ENCODE results near the gene DCAF11.

The DCAF11 gene

DNA sequence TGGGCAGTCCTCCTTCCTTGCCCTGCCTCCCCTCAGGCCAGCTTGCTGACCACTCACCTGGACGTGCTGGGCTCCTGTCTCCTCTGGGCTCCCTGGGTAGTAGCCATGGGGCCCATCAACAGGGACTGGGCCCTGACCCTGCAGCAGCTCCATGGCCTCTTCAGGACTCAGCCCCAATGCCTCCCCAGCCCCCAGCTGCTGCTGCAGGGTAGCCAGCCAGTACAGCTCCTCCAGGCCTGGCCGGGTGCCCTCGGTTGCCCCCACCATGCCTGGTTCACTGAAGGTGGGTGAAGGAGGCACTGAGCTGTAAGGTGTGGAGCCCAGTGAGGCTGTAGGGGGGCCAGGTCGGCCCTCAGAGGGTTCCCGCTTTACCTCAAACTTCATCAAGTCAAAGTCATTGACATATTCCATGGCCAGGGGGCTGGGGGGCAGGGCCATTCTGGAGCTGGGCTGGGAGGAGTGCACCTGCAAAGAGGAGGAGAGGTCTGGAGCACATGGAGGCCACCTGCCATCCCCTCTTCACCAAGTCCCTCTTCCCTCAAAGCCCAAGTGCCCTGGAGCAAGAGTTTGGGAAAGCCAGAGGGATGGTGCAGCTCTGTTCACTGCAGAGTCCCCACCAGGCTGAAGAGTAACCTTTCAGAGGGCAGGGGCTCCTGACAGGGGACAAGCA is 32.0 kb upstream of the DCAF11 start:
- H4K20me1 ChIP-seq (ENCODE audit: insufficient read depth, low read length) = no peaks in the 10 kb centered on the region
- no peak overlapping the region for H2AFZ ChIP-seq (ENCODE audit: low read length)
- no peaks in the 10 kb centered on the region for H3K9me2 ChIP-seq (ENCODE audit: low read depth, low read length)
- TF ChIP-seq, protein P1, sequence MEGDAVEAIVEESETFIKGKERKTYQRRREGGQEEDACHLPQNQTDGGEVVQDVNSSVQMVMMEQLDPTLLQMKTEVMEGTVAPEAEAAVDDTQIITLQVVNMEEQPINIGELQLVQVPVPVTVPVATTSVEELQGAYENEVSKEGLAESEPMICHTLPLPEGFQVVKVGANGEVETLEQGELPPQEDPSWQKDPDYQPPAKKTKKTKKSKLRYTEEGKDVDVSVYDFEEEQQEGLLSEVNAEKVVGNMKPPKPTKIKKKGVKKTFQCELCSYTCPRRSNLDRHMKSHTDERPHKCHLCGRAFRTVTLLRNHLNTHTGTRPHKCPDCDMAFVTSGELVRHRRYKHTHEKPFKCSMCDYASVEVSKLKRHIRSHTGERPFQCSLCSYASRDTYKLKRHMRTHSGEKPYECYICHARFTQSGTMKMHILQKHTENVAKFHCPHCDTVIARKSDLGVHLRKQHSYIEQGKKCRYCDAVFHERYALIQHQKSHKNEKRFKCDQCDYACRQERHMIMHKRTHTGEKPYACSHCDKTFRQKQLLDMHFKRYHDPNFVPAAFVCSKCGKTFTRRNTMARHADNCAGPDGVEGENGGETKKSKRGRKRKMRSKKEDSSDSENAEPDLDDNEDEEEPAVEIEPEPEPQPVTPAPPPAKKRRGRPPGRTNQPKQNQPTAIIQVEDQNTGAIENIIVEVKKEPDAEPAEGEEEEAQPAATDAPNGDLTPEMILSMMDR (IDR thresholded peaks at IDR 0.05; ENCODE audit: low read length) = no peak
- no peak for TF ChIP-seq EZH2 (IDR thresholded peaks at IDR 0.05; ENCODE audit: borderline replicate concordance, low read length)
- H3K4me1 ChIP-seq (ENCODE audit: insufficient read depth, low read length, severe bottlenecking) = peaks cover 12% of the 10 kb centered on the region
- no peak overlapping the region for H3K27ac ChIP-seq (ENCODE audit: low read depth, low read length, poor library complexity, severe bottlenecking)
- H3K27me3 ChIP-seq (ENCODE audit: insufficient read depth, low read length) = 0 out of 2 replicates have a peak, but pooled peaks cover 7% of the 10 kb centered on the region
- H3K79me2 ChIP-seq (ENCODE audit: insufficient read depth, low read length) = no peaks in the 10 kb centered on the region
- H3K4me3 ChIP-seq (ENCODE audit: low read depth, low read length, poor library complexity, severe bottlenecking) = no peak overlapping the region
- no peaks in the 10 kb centered on the region for H3F3A ChIP-seq (ENCODE audit: insufficient read depth, low read length)
- H3K36me3 ChIP-seq (ENCODE audit: insufficient read depth, low read length) = no peaks in the 10 kb centered on the region
- H3K4me2 ChIP-seq (ENCODE audit: low read length) = no peak overlapping the region
- no peaks in the 10 kb centered on the region for H3K9me3 ChIP-seq (ENCODE audit: low read length)
- no peak overlapping the region for H3K9ac ChIP-seq (ENCODE audit: low read length)

DNA sequence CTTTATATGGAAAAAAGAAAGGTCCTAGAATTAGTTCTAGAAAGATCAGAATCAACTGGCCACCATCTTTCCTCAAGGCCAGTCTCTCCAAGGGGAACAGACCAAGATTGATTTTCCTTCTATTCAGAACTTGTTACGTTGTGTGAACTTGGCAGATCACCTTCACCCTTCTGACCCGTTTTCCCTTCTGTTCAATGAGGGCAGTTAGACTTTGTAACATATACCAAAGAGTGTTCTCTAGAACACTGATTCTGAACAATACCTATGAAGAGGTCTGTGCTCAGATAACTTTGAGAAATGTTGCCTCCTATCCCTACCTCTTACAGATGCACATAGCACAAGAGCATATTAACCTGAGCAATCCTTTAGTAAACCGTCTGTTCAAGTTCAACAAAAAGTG is 31.1 kb upstream of the DCAF11 start:
- no peaks in the 10 kb centered on the region for H4K20me1 ChIP-seq (ENCODE audit: insufficient read depth, low read length)
- peaks cover 12% of the 10 kb centered on the region for H3K4me1 ChIP-seq (ENCODE audit: insufficient read depth, low read length, severe bottlenecking)
- H2AFZ ChIP-seq (ENCODE audit: low read length) = no peak overlapping the region
- 0 out of 2 replicates have a peak, but pooled peaks cover 7% of the 10 kb centered on the region for H3K27me3 ChIP-seq (ENCODE audit: insufficient read depth, low read length)
- no peak overlapping the region for H3K4me3 ChIP-seq (ENCODE audit: low read depth, low read length, poor library complexity, severe bottlenecking)
- H3F3A ChIP-seq (ENCODE audit: insufficient read depth, low read length) = no peaks in the 10 kb centered on the region
- no peaks in the 10 kb centered on the region for H3K9me3 ChIP-seq (ENCODE audit: low read length)
- H3K9ac ChIP-seq (ENCODE audit: low read length) = no peak overlapping the region
- H3K9me2 ChIP-seq (ENCODE audit: low read depth, low read length) = no peaks in the 10 kb centered on the region
- TF ChIP-seq EZH2 (IDR thresholded peaks at IDR 0.05; ENCODE audit: borderline replicate concordance, low read length) = no peak
- TF ChIP-seq, protein P1 (IDR thresholded peaks at IDR 0.05; ENCODE audit: low read length) = no peak
- no peak overlapping the region for H3K27ac ChIP-seq (ENCODE audit: low read depth, low read length, poor library complexity, severe bottlenecking)
- no peaks in the 10 kb centered on the region for H3K36me3 ChIP-seq (ENCODE audit: insufficient read depth, low read length)
- no peak overlapping the region for H3K4me2 ChIP-seq (ENCODE audit: low read length)
- H3K79me2 ChIP-seq (ENCODE audit: insufficient read depth, low read length) = no peaks in the 10 kb centered on the region

DNA sequence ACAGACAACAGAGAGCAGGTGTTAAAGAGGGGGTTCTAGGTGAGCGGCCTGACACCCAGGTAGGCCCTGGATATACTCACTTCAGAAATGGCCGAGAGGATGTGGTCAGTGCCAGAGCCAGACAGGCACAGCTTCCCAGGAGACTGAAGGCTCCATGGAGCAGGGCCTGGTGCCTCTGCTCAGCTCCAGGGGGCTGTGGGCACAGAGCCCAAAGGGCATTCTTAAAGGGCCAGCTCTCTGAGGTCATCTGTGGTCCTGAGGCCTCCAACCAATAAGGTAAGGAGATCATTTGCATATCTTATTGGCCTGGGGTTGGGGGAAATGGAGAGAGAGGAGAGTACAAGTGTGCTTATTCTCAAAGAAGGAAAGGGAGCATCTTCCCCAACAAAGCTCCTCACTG is 30.1 kb upstream of the DCAF11 start:
- no peaks in the 10 kb centered on the region for H3K79me2 ChIP-seq (ENCODE audit: insufficient read depth, low read length)
- H3K4me2 ChIP-seq (ENCODE audit: low read length) = no peak overlapping the region
- H3K4me1 ChIP-seq (ENCODE audit: insufficient read depth, low read length, severe bottlenecking) = peaks cover 12% of the 10 kb centered on the region
- H3F3A ChIP-seq (ENCODE audit: insufficient read depth, low read length) = no peaks in the 10 kb centered on the region
- no peak for TF ChIP-seq EZH2 (IDR thresholded peaks at IDR 0.05; ENCODE audit: borderline replicate concordance, low read length)
- TF ChIP-seq, protein P1 (IDR thresholded peaks at IDR 0.05; ENCODE audit: low read length) = no peak
- H3K9me2 ChIP-seq (ENCODE audit: low read depth, low read length) = no peaks in the 10 kb centered on the region
- H3K27me3 ChIP-seq (ENCODE audit: insufficient read depth, low read length) = 0 out of 2 replicates have a peak, but pooled peaks cover 7% of the 10 kb centered on the region
- no peaks in the 10 kb centered on the region for H4K20me1 ChIP-seq (ENCODE audit: insufficient read depth, low read length)
- H3K4me3 ChIP-seq (ENCODE audit: low read depth, low read length, poor library complexity, severe bottlenecking) = no peak overlapping the region
- no peaks in the 10 kb centered on the region for H3K9me3 ChIP-seq (ENCODE audit: low read length)
- H3K36me3 ChIP-seq (ENCODE audit: insufficient read depth, low read length) = no peaks in the 10 kb centered on the region
- no peak overlapping the region for H3K27ac ChIP-seq (ENCODE audit: low read depth, low read length, poor library complexity, severe bottlenecking)
- H3K9ac ChIP-seq (ENCODE audit: low read length) = no peak overlapping the region
- H2AFZ ChIP-seq (ENCODE audit: low read length) = no peak overlapping the region

Measured in OCI-LY1 (cell line).